ENCODE data around the gene KRTAP10-7. TPM values are rescaled to one million over a fixed set of nuclear protein-coding genes. Genes with fewer than 3 reads are reported as not detected.
"Not testable (repeated sequence)": the region's sequence is repeated elsewhere in the genome, so short reads cannot be mapped to it uniquely, and the experiment has no call there.

Gene KRTAP10-7
- total RNA-seq, 2 donors from 2014 or later, result not detected

GRCh38 chr21:44571844-44572782 lies 28.3 kb upstream of the KRTAP10-7 start:
- TF ChIP-seq POLR2A (IDR thresholded peaks at IDR 0.05), result no peak
- TF ChIP-seq CTCF (IDR thresholded peaks at IDR 0.05), result no peak
- Histone ChIP-seq H3K9me3 (no peaks in the 10 kb centered on the region), H3K4me3 (no peak overlapping the region), H3K27ac (no peak overlapping the region), H3K4me1 (no peaks in the 10 kb centered on the region), H3K36me3 (replicated peaks in 1 of 2; ENCODE audit: insufficient read depth in 1 of 2, low read depth in 2 of 2) (no peaks in the 10 kb centered on the region), H3K27me3 (peaks cover 0 to 4% of the 10 kb centered on the region in 2 donors)
- intact Hi-C loops (cut with DNase I), result no loop called here
- ATAC-seq (no peak), DNase-seq (no peak)
- 88 to 92% methylated on average over 32 to 40 of the region's 40 CpGs for WGBS, 2 donors

- H3K4me1 ChIP-seq, result no peaks in the 10 kb centered on the region
- H3K36me3 ChIP-seq (replicated peaks in 1 of 2; ENCODE audit: insufficient read depth in 1 of 2, low read depth in 2 of 2), result no peaks in the 10 kb centered on the region
- WGBS, 2 donors, result 45 to 69% methylated on average over 6 to 15 of the region's 15 CpGs
- peaks cover 0 to 3% (median 0%) of the 10 kb centered on the region in 3 donors for H3K9me3 ChIP-seq
- ATAC-seq, result no peak
- peaks cover 0 to 4% of the 10 kb centered on the region in 2 donors for H3K27me3 ChIP-seq
- TF ChIP-seq CTCF (IDR thresholded peaks at IDR 0.05) (no peak), POLR2A (IDR thresholded peaks at IDR 0.05) (no peak)
- H3K27ac ChIP-seq, result no peak overlapping the region
- H3K4me3 ChIP-seq, result no peak overlapping the region
- intact Hi-C loops (cut with DNase I), result no loop called here
- DNase-seq, result no peak
Measured at GRCh38 chr21:44572959-44573583, 27.3 kb upstream of the KRTAP10-7 start.

DNA sequence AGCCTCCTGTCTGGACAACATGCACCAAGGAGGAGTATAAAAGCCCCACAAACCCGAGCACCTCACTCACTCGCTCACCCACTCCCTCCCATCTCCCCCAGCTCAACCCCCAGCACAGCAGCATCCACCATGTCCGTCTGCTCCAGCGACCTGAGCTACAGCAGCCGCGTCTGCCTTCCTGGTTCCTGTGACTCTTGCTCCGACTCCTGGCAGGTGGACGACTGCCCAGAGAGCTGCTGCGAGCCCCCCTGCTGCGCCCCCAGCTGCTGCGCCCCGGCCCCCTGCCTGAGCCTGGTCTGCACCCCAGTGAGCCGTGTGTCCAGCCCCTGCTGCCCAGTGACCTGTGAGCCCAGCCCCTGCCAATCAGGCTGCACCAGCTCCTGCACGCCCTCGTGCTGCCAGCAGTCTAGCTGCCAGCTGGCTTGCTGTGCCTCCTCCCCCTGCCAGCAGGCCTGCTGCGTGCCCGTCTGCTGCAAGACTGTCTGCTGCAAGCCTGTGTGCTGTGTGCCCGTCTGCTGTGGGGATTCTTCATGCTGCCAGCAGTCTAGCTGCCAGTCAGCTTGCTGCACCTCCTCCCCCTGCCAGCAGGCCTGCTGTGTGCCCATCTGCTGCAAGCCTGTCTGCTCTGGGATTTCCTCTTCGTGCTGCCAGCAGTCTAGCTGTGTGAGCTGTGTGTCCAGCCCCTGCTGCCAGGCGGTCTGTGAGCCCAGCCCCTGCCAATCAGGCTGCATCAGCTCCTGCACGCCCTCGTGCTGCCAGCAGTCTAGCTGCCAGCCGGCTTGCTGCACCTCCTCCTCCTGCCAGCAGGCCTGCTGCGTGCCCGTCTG lies 26.6 kb upstream of the KRTAP10-7 start, which contains the start of gene KRTAP10-4:
Gene KRTAP10-4, plus strand, starts transcription at position 100 of the 827 bp plus-strand sequence. Its CDS starts 30 bp downstream, at position 130.
- H3K4me3 ChIP-seq, DNase-seq: not testable (repeated sequence)

DNA sequence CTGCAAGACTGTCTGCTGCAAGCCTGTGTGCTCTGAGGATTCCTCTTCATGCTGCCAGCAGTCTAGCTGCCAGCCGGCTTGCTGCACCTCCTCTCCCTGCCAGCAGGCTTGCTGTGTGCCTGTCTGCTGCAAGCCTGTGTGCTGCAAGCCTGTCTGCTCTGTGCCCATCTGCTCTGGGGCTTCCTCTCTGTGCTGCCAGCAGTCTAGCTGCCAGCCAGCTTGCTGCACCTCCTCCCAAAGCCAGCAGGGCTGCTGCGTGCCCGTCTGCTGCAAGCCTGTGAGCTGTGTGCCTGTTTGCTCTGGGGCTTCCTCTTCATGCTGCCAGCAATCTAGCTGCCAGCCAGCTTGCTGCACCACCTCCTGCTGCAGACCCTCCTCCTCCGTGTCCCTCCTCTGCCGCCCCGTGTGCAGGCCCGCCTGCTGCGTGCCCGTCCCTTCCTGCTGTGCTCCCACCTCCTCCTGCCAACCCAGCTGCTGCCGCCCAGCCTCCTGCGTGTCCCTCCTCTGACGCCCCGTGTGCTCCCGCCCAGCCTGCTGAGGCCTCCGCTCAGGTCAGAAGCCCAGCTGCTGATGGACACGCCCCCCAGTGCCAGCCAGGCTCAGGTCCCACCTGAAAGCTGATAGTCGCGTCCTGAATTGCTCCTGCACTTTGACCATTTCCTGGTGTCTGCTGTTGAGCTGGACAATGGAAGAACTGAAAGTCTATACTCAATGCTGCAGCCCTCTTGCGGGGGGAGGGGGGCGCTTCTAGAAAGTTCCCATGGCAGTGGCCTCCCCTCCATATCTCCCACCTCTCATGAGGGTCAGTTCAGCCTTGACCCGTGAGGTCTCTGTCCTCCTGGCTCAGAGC lies 25.7 kb upstream of the KRTAP10-7 start:
- TF ChIP-seq POLR2A (IDR thresholded peaks at IDR 0.05) (no peak), CTCF (IDR thresholded peaks at IDR 0.05) (no peak)
- Histone ChIP-seq H3K27me3 (peaks cover 0 to 4% of the 10 kb centered on the region in 2 donors), H3K9me3 (peaks cover 0 to 3% (median 0%) of the 10 kb centered on the region in 3 donors), H3K4me1 (no peaks in the 10 kb centered on the region), H3K27ac (no peak overlapping the region), H3K36me3 (replicated peaks in 1 of 2; ENCODE audit: insufficient read depth in 1 of 2, low read depth in 2 of 2) (no peaks in the 10 kb centered on the region), H3K4me3 (no peak overlapping the region)
- WGBS, 2 donors, result 11 to 22% methylated on average over 11 to 20 of the region's 21 CpGs
- intact Hi-C loops (cut with DNase I), result no loop called here
- DNase-seq (no peak), ATAC-seq (no peak)

More for the DNA sequence above, 26.6 kb upstream of the KRTAP10-7 start, which contains the start of gene KRTAP10-4:
- ATAC-seq; H3K36me3 ChIP-seq (replicated peaks in 1 of 2; ENCODE audit: insufficient read depth in 1 of 2, low read depth in 2 of 2); H3K27ac ChIP-seq; intact Hi-C loops (cut with DNase I); H3K4me1 ChIP-seq; H3K27me3 ChIP-seq; H3K9me3 ChIP-seq: not testable (repeated sequence)
- WGBS, 2 donors, result 40 to 52% methylated on average over 8 to 15 of the region's 25 CpGs
